ENCODE measurements around the gene ZNF804A.
"Not testable (repeated sequence)": the region's sequence is repeated elsewhere in the genome, so short reads cannot be mapped to it uniquely, and the experiment has no call there.

ZNF804A gene

GRCh38 chr2:184698476-184698875 is 100.1 kb downstream of the ZNF804A start:
- in situ Hi-C loops (cut with HindIII; ENCODE audit: low sequenced_read_pairs), result no loop called here

DNA sequence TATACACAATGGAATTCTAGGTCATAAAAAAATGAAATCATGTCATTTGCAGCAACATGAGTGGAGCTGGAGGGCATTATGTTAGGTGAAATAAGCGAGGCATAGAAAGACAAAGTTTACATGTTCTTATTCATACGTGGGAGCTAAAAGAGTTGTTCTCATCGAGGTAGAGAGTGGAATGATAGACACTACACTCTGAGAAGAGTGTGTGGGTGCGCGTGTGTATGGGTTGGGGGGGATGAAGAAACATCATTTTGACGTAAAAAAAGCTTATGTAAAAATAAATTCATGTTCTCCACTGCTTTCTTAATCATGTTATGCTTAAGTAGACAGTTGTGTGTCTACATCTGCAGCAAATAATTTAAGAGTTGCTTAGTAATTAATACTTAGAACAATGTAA is 123.6 kb downstream of the ZNF804A start:
- in situ Hi-C loops (cut with HindIII; ENCODE audit: low sequenced_read_pairs), result no loop called here

DNA sequence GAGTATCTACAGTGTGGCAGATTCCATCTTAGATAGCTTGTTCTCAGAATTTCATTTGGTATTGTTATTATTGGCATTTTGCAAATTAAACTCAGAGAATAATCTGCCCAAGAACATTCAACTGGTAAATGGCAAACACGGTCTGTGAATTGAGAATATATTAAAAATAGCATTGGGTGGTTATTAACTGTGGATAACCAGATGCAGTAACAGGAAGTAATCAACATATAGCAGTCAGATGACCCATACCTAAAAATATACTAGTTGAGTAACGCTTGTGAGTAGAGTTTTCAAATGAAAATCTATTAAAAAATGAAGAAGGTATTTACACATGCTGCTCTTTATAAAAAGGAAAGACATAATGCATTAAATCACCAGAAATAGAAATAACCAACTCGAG is 129.5 kb downstream of the ZNF804A start:
- in situ Hi-C loops (cut with HindIII; ENCODE audit: low sequenced_read_pairs), result no loop called here

GRCh38 chr2:184728411-184728810 is 130.1 kb downstream of the ZNF804A start:
- in situ Hi-C loops (cut with HindIII; ENCODE audit: low sequenced_read_pairs), result no loop called here

DNA sequence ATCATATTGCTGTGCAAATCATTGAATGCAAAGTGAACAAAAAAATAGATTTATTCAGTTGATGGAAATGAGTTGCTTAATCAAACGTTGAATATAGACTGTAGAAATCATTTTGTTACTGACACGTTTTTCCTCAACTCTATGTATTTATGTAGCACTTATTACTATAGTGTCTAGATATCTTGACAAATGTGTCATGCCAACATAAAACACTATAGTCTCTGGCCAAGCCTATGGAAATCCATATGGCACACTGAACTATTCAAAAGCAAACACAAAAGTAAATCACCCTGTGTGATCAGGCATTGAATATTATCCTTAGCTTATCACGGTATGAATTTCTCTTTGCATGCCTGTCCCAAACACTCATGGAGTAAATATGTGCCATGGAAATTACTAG is 131.3 kb downstream of the ZNF804A start:
- in situ Hi-C loops (cut with HindIII; ENCODE audit: low sequenced_read_pairs), result no loop called here

DNA sequence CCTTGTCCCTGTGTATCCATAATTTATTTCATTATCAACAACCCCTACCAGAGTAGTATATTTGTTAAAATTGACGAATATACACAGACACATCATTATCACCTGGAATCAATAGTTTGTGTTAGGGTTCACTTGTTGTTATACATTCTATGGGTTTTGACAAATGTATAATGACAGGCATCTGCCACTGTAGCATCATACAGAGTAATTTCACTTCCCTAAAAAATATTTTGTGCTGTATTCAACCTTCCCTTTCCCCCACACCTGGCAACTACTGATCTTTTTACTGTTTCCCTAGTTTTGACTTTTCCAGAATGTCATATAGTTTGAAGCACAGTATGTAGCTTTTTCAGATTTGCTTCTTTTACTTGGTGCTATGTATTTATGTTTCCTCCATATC is 132.0 kb downstream of the ZNF804A start:
- in situ Hi-C loops (cut with HindIII; ENCODE audit: low sequenced_read_pairs), result no loop called here

DNA sequence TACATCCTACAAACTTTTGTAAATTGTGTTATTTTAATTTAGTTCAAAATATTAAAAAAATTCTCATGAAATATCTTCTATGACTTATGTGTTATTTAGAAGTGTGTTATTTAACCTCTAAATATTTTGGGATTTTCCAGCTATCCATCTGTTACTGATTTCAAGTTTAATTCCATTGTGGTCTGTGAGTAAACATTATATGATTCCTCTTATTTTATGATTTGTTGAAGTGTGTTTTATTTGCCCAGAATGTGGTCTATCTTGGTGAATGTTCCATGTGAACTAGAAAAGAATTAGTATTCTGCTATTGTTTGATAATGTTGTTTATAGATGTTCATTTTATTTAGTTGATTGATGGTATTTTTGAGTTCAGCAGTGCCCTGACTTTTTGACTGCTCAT is 136.0 kb downstream of the ZNF804A start:
- in situ Hi-C loops (cut with HindIII; ENCODE audit: low sequenced_read_pairs), result no loop called here

DNA sequence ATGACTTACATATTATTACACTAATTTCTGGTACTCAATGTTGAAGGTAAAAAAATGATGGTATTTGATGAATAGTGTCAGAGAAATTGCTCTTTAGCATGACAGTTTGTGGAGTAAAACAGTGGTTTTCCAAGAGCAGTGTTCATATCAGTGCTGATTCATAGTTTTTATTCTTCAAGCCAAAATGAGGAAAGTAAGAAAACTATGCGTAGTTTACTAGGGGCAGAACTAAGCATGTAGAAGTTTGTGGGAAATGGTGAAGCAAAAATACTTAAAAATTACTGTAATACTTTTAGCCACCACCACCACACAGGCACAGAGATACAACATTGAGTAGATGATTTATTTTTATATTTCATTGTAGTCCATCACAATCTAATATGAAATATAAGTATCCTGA is 137.3 kb downstream of the ZNF804A start:
- in situ Hi-C loops (cut with HindIII; ENCODE audit: low sequenced_read_pairs), result no loop called here

DNA sequence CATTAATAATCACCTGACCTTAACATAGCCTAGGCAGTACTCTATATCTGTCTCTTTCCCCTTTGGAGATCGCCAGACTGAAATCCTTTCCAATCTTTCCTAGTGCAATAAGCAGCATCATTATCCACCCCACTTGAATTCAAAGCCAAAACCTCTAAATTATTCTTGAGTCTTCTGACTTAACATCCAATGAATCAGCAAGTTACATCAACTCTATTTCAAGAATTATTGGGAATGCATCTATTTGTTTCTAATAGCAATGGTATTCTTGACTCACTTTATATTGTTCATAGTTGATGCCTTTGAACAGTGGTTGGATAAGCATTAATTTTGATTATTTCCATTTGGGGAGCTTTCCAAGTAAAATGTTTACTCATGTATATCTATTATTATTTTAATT is 144.8 kb downstream of the ZNF804A start:
- in situ Hi-C loops (cut with HindIII; ENCODE audit: low sequenced_read_pairs), result no loop called here

DNA sequence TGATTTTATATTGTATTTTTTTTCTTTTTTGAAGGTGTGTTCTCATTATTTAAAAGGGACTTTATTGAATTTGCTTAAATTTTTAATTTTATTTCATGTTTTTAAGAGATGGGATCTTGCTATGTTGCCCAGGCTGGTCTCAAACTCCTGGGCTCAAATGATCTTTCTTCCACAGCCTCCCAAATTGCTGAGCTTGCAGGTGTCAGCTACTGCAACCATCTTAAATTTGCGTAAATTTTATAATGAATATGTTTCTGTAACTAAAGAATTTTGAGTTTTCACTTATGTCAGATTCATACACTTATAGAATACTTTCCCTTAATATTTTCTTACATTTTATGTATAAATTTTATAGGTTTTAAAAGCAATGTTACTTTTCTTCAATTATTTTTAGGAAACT is 157.8 kb downstream of the ZNF804A start:
- in situ Hi-C loops (cut with HindIII; ENCODE audit: low sequenced_read_pairs), result no loop called here

- in situ Hi-C loops (cut with HindIII; ENCODE audit: low sequenced_read_pairs), result no loop called here
Observed at GRCh38 chr2:184756885-184757284, 158.6 kb downstream of the ZNF804A start.

DNA sequence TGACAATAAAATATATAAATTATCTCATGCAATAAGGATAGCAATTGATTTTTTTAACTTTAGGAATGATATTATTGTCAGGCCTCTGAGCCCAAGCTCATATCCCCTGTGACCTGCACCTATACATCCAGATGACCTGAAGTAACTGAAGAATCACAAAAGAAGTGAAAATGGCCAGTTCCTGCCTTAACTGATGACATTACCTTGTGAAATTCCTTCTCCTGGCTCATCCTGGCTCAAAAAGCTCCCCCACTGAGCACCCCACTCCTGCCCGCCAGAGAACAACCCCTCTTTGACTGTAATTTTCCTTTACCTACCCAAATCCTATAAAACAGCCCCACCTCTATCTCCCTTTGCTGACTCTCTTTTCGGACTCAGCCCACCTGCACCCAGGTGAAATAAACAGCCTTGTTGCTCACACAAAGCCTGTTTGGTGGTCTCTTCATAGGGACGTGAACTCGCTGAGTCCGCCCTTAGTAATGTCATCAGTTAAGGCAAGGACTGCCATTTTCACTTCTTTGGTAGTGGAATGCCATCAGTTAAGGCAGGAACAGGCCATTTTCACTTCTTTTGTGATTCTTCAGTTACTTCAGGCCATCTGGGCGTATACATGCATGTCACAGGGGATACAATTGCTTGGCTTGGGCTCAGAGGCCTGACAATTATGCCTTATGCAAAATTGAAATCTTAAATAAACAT is 161.4 kb downstream of the ZNF804A start:
- in situ Hi-C loops (cut with HindIII; ENCODE audit: low sequenced_read_pairs), result not testable (repeated sequence)

- in situ Hi-C loops (cut with HindIII; ENCODE audit: low sequenced_read_pairs), result no loop called here
Observed at GRCh38 chr2:184760931-184761330, 162.6 kb downstream of the ZNF804A start.

DNA sequence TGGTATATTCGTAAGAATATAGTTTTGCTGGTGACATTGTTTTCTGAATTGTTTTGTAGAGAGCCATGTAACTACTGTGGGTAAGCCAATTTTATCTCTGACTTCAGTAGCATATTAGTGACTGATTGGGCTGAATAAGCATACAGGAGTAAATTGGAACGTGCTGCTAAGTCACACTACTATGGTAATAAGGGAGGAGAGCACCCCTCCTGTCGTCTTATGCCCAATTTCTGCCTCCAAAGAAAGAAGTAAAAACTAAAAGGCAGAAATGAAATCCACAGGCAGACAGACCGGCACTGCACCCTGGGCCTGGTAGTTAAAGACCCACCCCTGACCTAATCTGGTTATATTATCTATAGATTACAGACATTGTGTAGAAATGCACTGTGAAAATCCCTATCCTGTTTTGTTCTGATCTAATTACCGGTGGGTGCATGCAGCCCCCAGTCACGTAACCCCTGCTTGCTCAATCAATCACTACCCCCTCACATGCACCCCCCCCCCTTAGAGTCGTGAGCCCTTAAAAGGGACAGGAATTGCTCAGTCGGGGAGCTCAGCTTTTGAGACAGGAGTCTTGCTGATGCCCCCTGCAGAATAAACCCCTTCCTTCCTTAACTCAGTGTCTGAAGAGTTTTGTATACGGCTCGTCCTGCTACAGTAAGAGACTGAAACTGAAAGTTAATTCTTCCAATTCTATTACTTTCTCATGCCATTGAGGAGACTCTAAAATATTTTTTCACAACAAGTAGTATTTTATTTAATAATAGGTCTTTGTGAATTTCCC is 167.0 kb downstream of the ZNF804A start:
- in situ Hi-C loops (cut with HindIII; ENCODE audit: low sequenced_read_pairs), result no loop called here

DNA sequence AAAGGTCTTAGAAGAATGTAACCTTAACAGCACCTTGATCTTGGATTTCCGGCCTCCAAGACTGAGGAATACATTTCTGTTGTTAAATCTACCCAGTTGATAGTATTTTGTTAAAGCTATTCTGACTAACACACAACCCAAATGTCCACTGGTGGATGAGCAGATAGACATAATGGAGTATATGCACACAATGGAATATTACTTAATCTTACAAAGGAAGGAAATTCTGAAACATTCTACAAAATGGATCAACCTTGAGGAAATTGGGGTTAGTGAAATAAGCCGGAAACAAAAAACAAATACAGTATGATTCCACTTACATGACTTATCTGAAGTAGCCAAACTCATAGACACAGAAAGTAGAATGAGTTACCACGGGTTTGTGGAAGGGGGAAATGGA is 168.7 kb downstream of the ZNF804A start:
- in situ Hi-C loops (cut with HindIII; ENCODE audit: low sequenced_read_pairs), result no loop called here

DNA sequence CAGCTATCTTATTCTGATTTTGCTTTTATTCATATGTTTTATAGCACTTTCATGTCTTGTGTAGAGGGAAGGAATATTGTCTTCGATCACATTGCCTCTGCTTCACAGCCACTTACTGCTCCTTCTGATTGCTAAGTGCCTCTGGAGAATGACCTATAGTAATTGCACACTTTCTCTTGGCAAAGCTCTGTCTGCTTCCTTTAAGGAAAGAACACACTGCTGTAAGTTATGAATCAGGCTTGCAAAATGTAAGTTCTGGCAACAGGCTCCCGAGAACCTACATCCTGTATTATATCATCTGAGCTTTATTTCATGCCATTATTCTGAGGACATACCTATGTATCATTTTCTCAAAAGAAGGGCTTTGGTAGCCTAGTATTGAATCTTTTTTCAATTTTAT is 170.7 kb downstream of the ZNF804A start:
- in situ Hi-C loops (cut with HindIII; ENCODE audit: low sequenced_read_pairs), result no loop called here

DNA sequence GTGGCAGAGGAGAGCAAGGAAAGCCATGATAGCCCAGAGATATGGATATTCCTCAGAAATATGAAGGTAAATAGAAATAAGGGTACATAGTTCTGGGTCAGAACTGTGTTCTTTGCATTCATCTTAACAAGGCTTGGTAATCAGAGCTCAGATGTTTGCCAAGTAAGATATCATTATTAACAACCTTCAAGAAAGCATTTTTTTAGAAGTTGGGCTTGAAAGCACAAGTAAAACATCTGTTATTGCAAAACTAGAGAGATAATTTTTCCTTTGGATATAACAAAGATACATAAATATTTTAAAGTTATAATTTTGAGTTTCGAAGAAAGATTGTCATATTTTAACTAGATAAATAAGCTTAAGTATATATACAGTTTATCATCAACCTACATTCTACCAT is 171.4 kb downstream of the ZNF804A start:
- in situ Hi-C loops (cut with HindIII; ENCODE audit: low sequenced_read_pairs), result no loop called here

GRCh38 chr2:184779777-184780176 is 181.4 kb downstream of the ZNF804A start:
- in situ Hi-C loops (cut with HindIII; ENCODE audit: low sequenced_read_pairs), result no loop called here

- in situ Hi-C loops (cut with HindIII; ENCODE audit: low sequenced_read_pairs), result no loop called here
Observed at GRCh38 chr2:184780384-184780783, 182.1 kb downstream of the ZNF804A start.

- in situ Hi-C loops (cut with HindIII; ENCODE audit: low sequenced_read_pairs), result no loop called here
Observed at GRCh38 chr2:184780944-184781343, 182.6 kb downstream of the ZNF804A start.

GRCh38 chr2:184783576-184783975 is 185.2 kb downstream of the ZNF804A start:
- in situ Hi-C loops (cut with HindIII; ENCODE audit: low sequenced_read_pairs), result no loop called here

DNA sequence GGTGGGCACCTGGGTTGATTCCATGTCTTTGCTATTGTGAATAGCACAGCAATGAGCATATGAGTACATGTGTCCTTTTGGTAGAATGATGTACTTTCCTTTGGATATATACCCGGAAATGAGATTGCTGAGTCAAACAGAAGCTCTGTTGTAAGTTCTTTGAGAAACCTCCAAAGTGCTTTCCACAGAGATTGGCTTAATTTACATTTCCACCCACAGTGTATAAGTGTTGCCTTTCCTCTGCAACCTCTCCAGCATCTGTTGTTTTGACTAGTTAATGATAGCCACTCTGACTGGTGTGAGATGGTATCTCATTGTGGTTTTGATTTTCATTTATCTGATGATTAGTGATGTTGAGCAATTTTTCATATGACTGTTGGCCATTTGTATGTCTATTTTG is 194.8 kb downstream of the ZNF804A start:
- in situ Hi-C loops (cut with HindIII; ENCODE audit: low sequenced_read_pairs), result no loop called here

- in situ Hi-C loops (cut with HindIII; ENCODE audit: low sequenced_read_pairs), result no loop called here
Observed at GRCh38 chr2:184799379-184799778, 201.1 kb downstream of the ZNF804A start.

Measured in DLD1 (cell line).